HG03439 (cell line): ENCODE data around the gene SH3BP4.

Source experiments
- ATAC-seq: cut with Tn5 transposase; IDR thresholded peaks from one replicate; pipeline ENCODE4 v1.9.1; 2021; ENCODE audit warnings: mild to moderate bottlenecking, moderate library complexity; ENCODE audit not compliant: unreplicated experiment

Gene SH3BP4

DNA sequence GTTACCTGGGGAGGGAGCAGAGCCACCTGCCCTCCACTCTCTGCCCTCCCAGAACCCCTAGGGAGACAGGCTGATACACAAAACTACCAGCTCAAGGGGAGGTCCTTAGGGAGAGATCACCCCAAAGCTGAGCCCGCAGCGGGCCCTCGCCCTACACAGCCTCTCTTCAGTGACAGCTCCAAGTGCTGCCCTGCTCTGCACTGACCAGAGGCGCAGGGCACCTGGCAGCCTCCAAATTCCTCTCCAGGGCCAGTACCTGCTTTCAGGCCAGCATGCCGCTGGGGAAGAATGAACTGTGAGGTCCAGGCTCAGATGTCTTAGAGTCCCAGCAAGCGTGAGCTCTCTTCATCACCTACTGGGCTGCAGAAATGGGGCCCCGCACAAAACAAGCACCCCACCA lies 11.3 kb upstream of the SH3BP4 start:
- ATAC-seq, result no peak

DNA sequence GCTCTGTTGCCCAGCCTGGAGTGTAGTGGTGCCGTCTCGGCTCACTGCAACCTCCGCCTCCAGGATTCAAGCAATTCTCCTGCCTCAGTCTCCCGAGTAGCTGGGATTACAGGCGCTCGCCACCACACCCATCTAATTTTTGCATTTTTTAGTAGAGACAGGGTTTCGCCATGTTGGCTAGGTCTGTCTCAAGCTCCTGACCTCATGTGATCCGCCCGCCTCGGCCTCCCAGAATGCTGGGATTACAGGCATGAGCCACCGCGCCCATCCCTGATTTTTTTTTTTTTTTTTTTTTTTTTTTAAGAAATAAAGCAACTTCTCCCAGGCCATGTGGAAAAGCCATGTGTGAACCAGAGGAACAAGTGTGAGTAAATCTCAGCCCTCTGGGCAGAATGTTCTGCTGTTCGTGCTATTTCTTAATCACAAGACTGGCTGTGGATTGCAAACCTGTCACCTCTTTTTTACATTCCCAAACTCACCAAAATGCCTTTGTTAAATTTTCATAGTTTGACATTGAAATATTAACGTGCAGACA lies 6.4 kb upstream of the SH3BP4 start:
- ATAC-seq, result no peak

DNA sequence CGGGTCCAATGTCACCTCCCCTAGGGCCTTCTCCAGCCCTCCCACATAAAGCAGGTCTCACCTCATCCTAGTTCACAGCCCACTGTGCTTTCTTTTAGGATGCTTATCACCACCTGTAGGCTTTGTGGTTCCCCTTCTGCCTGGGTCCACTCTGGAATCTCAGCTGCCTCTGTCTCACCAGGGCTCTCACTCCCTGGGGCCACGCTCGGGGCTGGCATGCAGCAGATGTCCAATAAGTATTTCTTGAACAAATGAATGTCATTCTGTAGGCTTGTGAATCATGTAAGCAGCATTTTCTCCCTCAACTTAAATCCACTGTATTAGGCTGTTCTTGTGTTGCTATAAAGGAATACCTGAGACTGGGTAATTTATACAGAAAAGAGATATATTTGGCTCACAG lies 4.3 kb upstream of the SH3BP4 start:
- no peak for ATAC-seq

DNA sequence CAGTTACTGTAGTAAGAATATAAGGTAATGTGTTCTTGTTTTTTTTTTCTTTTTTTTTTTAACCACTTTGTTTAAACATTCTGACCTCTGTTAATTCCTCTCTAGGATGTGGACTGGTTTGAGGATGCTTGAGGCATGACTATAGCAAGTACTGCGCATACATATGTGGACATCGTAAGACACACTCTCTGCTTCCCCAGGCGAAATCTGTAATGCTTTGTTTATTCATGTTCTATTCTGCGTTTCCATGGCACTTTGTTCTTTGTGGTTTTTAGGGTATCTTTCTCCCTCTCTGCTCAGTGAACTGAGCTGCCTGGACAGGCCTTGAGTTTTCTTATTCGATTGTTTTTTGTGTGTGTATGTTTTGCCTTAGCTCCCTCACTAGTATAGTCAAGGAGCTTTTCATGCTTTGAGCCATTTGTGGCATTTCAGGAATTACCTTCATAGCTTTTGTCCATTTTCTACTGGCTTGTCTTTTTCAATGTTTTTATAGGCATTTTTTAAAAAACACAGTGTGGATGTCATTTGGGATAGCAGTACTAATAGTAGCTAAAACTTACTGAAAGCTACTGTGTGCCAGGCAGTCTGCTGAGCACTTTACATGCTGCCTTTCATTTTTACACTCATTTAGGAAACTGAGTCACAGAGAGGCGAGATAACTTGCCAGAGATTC lies 1.9 kb upstream of the SH3BP4 start:
- no peak for ATAC-seq

DNA sequence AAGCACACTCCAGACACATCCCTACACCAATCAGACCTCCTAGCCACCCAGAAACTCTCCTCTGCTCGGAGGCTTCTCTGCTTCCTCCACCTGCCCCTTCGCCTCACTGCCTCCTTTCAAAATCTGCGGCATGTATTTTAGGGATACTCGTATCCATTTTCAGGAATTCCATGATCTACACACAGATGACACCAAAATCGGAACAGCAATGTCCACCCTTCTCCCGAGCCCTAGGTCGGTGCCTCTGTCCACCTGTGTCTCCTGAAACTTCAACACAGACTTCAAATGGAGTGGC lies 1.4 kb upstream of the SH3BP4 start:
- ATAC-seq, result no peak

DNA sequence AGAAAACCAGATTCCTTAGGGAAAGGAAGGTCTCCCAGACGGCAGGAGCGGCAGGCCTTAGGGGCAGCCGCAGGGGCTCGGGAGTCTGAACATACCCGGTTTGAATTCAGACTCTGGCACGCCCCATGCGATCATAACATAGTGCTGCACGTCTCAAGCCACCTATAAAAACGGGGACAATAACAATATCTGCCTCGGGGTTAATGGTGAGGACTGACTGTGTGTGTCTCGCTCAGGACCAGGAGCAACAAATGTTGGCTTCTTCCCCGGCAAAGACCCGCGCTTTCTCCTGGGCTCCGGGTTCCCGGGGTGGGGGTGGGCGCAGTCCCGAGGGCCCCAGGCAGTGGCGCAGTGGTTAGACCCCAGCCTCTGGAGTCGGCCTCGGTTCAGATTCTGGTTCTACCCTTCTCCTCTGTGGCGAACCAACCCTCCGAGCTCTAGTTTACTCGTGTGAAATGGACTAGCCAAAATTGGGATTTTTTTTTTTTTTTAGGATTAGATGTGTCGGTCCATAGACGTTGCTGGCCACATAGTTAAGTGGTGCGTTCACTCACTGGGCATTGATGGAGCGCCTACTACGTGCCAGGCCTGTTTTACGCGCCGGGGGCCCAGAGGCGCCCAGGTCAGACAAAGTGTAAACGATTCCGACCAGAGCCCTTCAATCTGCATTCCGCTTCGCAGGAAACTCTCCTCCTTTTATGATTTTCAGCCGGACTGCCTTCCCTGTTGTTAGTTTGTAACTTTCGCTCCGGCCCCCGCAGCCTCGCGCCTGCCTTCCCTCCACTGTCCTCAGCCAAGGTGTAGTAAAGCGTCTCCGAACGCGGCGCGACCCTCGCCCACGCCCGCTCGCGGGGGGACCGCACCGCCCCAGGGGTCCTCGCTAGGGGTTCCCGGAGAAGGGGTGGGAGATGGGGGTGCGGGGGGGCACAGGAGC lies 820 bp upstream of the SH3BP4 start:
- ATAC-seq, result no peak

DNA sequence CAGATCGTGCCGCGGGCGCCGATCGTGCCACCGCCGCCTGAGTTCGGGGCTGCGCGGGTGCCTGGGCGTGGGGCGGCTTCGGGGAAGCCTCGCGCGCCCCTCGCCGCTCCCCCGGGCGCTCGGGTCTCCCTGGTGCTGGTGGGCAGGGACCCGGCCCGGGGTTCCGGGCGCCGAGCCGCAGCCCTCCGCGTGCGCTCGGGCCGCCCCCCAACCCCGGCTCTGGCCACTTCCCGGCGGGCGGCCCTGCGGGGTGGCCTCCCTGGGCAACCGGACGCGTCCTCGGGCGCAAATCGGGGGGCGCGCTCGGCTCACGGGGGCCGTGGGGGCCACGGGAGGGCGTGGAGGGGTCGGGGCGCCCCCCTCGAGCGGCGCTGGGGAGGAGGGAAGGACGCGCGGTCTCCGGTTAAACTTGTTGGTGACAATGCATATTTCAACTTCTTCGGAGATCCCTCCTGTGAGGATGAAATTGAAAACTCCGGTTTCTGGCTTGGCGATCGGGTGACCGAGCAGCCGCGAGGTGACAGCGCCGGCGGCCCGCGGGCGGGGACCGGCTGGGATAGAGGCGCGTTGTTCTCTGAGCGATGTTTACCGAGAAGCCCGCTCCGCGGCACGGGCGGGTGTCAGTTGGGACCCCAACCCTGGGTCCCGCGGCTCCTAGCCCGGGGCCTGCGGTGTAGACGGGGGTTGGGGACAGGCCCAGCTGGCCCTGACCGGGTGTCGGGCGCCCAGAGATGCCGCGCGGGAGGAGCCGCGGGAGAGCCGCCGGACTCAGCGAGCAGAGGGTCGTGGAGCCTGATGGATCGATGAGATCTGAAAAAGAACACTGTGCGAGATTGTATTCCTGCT lies 676 bp downstream of the SH3BP4 start:
- ATAC-seq, result no peak

DNA sequence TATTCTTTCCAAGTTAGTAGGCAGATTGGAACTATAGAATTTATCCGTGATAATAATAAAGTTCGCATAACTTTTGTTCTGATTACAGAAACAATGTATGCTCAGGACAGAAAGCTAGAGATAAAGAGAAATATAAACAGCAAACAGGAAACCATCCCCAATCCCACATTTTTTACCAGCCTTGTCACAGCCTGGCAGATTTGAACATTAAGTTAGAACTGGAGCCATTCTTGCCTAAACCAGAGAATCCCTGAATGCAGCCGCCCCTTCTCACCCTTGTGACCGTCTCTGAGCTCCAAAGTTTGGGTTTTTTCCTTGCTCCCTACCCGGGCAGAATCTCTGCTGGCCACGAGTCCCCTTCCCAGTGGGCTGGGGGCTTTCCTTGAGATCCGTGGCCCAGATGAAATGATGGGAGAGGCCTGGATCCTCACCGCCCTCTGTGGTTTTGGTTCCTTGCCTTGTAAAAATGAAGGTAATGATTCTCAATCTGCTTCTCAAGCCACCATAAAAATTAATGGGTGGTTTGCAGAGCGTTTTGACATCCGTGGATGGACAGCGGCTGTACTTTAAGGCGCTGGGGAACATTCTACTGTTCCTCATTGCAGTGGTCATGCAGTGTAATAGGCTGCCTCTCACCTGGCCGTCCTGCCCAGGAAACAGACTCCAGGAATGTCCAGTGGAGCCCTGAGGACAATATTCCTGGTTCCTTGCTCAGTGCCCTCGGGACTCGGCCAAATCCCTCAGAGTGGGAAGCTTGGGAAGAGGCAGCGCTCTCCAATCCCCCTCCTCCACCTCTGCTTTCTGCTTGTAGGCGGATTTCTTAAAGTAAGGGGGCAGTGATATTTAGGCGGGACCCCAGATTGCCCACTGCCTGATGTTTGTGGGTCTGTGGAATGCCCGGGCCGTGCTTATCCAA lies 1.6 kb downstream of the SH3BP4 start:
- ATAC-seq, result no peak

DNA sequence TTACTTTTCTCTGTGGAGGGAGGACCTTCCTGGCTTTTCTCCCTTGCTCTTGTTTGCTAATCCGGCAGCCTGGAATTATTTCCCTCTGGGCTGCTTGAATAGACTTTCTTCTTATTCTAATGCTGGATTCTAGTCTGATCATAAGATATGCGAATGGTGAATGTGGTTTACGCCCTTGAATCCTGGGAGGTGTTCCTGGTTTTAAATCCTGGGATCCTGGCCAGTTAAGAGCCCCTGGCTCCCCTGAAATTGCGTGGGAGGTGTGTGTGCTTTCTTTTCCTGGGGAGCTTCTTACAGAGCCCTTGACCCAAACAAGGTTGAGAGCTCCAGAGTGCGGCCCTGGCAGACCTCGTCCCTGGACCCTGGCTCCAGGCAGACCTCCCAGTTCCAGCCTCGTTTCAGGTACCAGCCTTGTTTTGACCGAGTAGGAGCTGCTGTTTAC lies 2.8 kb downstream of the SH3BP4 start:
- ATAC-seq, result no peak

DNA sequence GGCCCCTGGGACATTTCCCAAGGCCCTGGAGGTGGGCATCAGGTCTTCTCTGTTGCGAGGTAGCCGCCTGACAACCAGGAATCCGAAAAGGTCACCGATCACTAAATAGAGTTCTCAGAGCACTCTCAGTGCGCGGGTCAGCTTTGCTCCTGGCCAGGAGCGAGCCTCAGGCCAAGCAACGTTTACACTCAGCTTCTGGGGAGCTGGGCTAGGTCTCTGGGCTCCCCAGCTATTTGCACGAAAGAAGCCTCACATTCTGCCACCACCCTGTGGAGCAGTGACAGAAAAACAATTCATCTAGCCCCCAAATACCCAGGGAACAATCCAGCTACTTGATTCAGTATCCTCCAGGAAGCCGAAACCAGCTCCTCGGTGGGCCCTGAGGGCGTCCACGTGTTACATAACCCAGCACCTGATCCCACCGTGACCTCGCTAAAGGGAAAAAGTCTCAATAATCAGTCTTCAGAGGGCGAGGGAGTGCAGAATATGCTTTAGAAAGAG lies 3.3 kb downstream of the SH3BP4 start:
- no peak for ATAC-seq

DNA sequence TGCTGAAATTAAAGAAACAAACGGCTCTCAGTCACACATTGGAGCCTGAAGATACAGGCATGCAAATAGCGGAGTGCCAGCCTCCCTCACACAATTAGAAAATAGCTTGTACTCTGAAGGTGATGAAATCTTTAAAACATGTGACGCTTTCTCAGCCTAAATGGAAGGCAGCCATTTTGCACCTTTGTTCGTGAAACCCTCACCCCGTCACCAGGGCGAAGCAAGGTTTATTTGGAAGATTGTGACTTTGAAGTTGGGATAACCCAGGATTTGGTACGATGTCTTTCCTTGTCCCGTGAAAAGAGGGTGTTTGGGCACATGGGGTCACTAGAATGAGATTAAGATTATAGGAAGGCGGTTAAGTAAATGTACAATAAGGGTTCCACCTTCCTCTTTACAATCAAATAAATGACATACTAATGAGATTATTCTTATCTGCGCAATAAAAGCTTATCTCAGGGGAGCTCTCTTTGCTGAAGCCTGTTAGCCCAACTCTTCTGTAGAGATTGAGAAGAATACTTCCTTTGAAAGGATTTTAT lies 4.2 kb downstream of the SH3BP4 start:
- no peak for ATAC-seq

DNA sequence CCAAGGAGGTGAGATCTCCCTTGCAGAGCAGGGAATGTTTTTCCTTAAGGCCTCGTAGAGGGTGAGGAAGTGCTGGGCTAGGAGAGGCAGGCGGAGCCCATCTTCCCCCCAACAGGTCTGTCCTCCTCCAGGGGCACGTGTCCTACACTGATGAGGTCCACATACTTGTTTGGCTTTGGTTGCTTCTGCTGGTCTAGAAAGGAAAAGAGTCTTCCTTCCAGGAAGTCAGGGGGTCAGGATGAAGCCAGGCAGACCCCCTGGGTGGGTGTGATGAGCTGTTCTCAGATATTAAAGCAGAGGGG lies 6.0 kb downstream of the SH3BP4 start:
- no peak for ATAC-seq

DNA sequence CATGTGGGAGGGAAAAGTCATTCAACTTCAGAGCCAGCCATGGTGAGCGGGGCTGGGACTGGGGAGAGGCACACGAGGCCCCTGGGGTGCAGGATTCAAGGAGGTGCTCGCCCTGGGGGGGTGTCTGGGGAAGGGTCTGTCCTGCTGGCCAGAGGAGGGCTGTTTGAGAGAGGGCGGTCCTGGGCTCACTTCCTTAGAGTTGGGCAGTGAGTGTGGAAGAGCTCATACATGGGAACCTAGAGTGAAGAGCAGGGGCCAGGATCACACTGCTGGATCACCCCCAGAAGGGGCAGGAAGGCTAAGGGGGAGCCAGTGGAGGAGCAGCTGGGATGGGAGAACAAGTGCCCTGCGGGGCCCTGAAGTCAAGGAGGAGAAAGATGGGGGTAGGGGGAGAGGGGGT lies 6.5 kb downstream of the SH3BP4 start:
- no peak for ATAC-seq

DNA sequence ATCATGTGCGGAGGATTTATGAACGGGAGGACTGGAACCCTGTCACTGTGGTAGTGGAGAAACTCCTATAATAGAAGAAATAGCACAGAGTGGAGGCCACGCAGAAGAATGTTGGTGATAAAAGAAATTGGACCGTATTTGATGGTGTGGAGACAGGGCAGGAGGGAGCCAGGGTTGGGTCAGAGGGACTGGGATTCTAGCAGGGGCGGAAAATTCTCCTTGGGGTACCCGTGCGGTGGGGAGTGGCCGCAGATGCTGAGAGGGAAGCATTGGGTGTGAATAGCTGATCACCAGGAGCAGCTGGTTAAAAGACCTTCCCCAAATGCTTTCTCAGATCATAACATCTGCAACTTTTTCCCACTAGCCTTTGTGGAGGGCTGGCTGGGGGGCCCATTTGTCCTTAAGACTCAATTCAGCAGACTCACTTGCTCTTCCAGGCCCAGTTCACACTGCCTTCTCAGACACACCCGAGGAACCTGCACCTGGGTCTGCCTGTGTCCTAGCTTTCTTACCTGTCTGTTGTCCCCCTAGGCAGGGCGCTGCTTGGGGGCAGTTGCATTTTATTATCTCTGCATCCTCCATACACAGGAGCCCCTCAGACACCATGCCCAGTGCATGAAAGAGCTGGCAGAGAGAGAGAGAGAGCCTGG lies 7.1 kb downstream of the SH3BP4 start:
- no peak for ATAC-seq

DNA sequence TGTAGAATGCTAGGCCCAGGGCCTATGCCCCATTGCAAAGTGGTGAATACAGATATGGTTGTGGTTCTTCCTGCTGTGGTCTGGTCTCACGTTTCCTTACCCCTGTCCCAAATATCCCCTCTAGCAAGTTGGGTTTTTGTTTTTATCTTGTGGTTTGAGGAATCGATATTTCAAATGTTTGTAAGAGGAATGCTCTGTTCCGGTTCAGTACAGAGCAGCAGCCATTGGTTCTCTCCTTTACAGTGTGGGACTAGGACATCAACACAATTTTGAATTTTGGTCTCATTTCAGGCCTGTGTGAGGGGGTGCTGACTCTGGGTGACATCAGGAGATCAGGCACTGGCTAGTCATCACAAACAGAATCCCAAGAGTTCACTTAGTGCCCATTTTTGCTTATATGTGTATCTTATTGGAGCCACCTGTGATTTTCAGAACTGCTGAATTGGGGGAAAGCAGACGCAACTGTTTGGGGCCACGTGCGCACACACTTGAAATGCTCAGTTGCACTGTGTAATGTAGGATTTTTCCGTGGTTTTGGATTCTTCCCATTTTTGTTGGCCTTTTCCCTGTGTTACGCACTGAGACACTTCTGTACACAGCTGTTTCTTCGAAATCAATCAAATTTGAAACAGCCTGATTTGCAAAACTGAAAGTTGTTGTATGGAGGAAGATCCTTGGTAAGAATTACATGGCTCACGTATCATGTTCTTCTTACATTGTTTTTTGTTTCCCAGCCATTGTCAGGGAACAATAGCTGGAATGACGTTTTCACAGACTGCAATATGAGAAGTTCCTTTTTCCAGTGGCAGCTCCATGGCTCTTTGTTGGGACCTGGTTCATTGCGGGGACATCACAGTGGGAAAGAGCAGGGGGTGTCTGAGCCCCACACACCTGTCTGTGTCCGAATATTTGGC lies 8.6 kb downstream of the SH3BP4 start:
- ATAC-seq, result no peak

DNA sequence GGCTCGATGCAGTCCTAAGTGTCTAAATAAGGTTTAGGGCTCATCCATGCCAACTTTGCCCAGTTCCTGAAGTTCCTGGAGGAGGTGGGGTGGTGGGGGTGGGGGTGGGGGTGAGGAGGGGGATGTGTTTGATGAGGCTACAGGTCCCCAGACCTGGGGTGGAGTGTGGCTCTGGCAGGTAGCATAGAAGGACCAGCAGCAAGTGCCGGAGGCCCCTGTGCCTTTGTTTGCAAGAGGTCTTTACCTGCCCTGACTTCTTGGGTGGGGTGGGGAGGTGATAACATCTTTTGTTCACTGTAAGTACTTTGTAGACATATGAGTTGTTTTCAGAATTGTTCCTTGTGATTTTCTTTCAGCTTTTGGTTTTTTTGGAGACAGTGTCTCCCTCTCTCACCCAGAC lies 10.0 kb downstream of the SH3BP4 start:
- no peak for ATAC-seq

DNA sequence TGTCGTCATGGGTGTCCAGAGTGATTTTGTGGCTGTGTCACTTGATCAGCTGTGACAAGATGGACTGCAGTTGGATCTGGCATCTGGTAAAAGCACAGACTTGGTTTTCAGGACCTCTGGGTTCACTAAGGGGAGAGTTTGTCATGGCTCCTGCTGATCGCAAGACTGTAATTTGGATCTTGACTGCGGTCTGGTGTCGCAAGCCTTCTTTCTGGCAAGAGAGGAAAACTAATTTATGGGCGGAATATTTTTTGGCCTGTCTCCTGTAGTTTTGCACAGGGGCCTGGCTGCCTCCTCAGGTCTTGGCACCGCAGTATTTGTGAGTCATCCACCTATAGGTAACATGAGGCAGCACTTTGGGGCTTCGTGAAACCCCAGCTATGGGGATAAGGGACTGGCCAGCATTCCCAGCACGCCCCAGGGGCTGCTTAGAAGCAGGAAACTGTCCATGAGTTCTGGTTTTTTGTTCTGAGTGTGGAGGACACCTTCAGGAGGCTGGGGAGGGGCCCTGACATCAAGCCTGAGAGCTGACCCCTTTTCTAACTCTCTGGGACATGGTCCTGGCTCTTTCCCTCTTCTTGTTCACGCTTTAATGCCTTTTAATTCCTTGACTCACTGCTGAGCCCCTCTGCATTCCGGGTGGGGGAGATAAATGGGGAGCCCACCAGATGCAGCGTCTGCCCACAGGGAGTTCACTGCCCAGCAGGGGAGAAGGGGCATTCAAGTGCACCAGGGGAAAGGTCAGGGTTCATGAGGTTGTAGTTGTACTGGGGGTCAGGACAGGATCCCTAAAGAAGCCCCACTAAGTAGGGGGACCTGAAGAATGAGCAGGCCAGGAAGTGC lies 12.2 kb downstream of the SH3BP4 start:
- no peak for ATAC-seq
